ENCODE measurements around the gene SMOC2. TPM values are rescaled to one million over a fixed set of nuclear protein-coding genes. Genes with fewer than 3 reads are reported as not detected.

Gene SMOC2
- total RNA-seq, 1 experiment from 2014 or later, result 2.1 TPM

DNA sequence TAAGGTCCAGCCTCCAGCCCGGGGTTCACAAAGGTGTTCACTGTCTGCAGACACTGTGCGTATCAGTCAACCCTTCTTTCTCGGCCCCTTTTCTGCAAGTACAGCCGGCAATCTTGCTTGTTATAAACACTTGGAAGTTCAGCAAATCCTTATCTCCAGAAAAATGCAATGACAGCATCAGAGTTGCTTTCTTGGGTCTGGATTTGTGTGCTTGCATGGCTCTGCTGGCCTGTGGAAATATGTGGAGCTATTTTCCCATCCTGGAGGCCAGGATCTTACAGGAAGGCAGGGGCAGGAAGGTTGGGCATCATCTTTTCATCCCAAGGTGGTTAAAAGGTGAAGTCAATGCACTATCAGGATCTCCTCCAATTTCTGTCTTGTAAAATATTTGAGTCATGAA, 100.3 kb downstream of the SMOC2 start:
- TF ChIP-seq, protein P1, sequence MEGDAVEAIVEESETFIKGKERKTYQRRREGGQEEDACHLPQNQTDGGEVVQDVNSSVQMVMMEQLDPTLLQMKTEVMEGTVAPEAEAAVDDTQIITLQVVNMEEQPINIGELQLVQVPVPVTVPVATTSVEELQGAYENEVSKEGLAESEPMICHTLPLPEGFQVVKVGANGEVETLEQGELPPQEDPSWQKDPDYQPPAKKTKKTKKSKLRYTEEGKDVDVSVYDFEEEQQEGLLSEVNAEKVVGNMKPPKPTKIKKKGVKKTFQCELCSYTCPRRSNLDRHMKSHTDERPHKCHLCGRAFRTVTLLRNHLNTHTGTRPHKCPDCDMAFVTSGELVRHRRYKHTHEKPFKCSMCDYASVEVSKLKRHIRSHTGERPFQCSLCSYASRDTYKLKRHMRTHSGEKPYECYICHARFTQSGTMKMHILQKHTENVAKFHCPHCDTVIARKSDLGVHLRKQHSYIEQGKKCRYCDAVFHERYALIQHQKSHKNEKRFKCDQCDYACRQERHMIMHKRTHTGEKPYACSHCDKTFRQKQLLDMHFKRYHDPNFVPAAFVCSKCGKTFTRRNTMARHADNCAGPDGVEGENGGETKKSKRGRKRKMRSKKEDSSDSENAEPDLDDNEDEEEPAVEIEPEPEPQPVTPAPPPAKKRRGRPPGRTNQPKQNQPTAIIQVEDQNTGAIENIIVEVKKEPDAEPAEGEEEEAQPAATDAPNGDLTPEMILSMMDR (conservative IDR thresholded peaks at IDR 0.05), result no peak
- H3K18ac ChIP-seq (ENCODE audit: insufficient read length, low read depth, low read length), result peak overlapping the region; percentile 22
- DNase-seq, result no peak
- H2BK12ac ChIP-seq (ENCODE audit: insufficient read length, low read depth, low read length), result no peak overlapping the region
- H3K27ac ChIP-seq (ENCODE audit: insufficient read length, low read depth, low read length), result no peak overlapping the region
- no peak overlapping the region for H4K8ac ChIP-seq (replicated peaks; ENCODE audit: insufficient read length, low read depth, low read length)
- no peak overlapping the region for H2AFZ ChIP-seq (ENCODE audit: low read length)
- H3K14ac ChIP-seq (ENCODE audit: insufficient read depth, low read length), result no peak overlapping the region
- no peaks in the 10 kb centered on the region for H3K23me2 ChIP-seq (ENCODE audit: insufficient read length, low read depth, low read length, poor library complexity, severe bottlenecking)
- no peak overlapping the region for H3K4me2 ChIP-seq (ENCODE audit: insufficient read depth, insufficient read length, low read length)
- H3K79me1 ChIP-seq (ENCODE audit: insufficient read depth, low read depth, low read length, poor library complexity, severe bottlenecking), result no peaks in the 10 kb centered on the region
- H3K4me1 ChIP-seq (ENCODE audit: insufficient read depth, low read length), result peaks cover 12% of the 10 kb centered on the region; the same call in 1 of the 2 replicates
- H3K79me2 ChIP-seq (ENCODE audit: insufficient read depth, low read length), result no peaks in the 10 kb centered on the region
- H3K27ac Mint-ChIP-seq, result peak overlapping the region in 2 of 3 experiments; percentile 2 to 63; a peak in 3 of 7 replicates
- H3K9me3 Mint-ChIP-seq, result no peaks in the 10 kb centered on the region; a peak in 1 of 5 replicates
- no peaks in the 10 kb centered on the region for H3K36me3 Mint-ChIP-seq (ENCODE audit: insufficient read depth in 1 of 3, low read depth in 3 of 3)
- no peak overlapping the region for H4K91ac ChIP-seq (ENCODE audit: insufficient read length, low read depth, low read length)
- peaks cover 40 to 55% of the 10 kb centered on the region in 2 experiments for H3K4me1 Mint-ChIP-seq
- H3K9ac ChIP-seq (ENCODE audit: extremely low read depth, insufficient read length, low read length), result no peak overlapping the region
- no peak overlapping the region for H2BK5ac ChIP-seq (ENCODE audit: insufficient read length, low read length)
- no peaks in the 10 kb centered on the region; the same call in 1 of the 2 replicates for H3K27me3 Mint-ChIP-seq (ENCODE audit: low read depth)
- no peak overlapping the region for H3K4me3 Mint-ChIP-seq
- no peak overlapping the region for H3T11ph ChIP-seq (ENCODE audit: low read length)
- H3K9me3 ChIP-seq (ENCODE audit: control insufficient read depth, low read depth, low read length), result no peaks in the 10 kb centered on the region
- WGBS (ENCODE audit: extremely low coverage, insufficient read length, low lambda C conversion rate), result no CpG with 5 or more reads among the region's 4 CpGs
- no peak overlapping the region for H2BK120ac ChIP-seq (ENCODE audit: low read depth, low read length, poor library complexity, severe bottlenecking)
- H3K23ac ChIP-seq (ENCODE audit: insufficient read length, low read depth, low read length), result no peak overlapping the region
- H3K4ac ChIP-seq (ENCODE audit: low read depth, low read length), result no peak overlapping the region
- no peaks in the 10 kb centered on the region for H4K20me1 ChIP-seq (ENCODE audit: control insufficient read depth, insufficient read depth, insufficient read length)
- H2AK5ac ChIP-seq (ENCODE audit: insufficient read length, low read length), result no peak overlapping the region
- H3K27me3 ChIP-seq (ENCODE audit: insufficient read depth, low read length), result no peaks in the 10 kb centered on the region
- no peak overlapping the region for H4K5ac ChIP-seq (ENCODE audit: insufficient read length, low read depth, low read length)
- H2BK15ac ChIP-seq (ENCODE audit: low read depth, low read length), result no peak overlapping the region
- H2BK20ac ChIP-seq (ENCODE audit: low read depth, low read length, poor library complexity, severe bottlenecking), result no peak overlapping the region
- no peak overlapping the region for H3K56ac ChIP-seq (ENCODE audit: insufficient read length, low read depth, low read length)
